Uterus (tissue), 4 donors: ENCODE measurements around the gene SLC36A2. TPM values are rescaled to one million over a fixed set of nuclear protein-coding genes. Genes with fewer than 3 reads are reported as not detected.
"Not testable (repeated sequence)": the region's sequence is repeated elsewhere in the genome, so short reads cannot be mapped to it uniquely, and the experiment has no call there.

ENCODE experiments used
- DNase-seq, 2 donors: peaks; one replicate each; pipeline ENCODE4 v3.0.0-alpha.2; 2019 to 2020
- H3K27ac ChIP-seq, 2 donors: fragments of 200-600 bp; sonication (generic); 1 replicate in 1 of 2; 2 replicates in 1 of 2; pipeline ENCODE4 v1.5.1; 2016 to 2018
- H3K27me3 ChIP-seq, 2 donors: fragments of 200-600 bp; sonication (generic); one replicate each; pipeline ENCODE4 v1.5.1; 2018 to 2019; ENCODE audit warnings: control low read depth in 1 of 2
- H3K36me3 ChIP-seq, 2 donors: fragments of 200-600 bp; sonication (generic); one replicate each; pipeline ENCODE4 v1.5.1; 2019; ENCODE audit warnings: control low read depth in 1 of 2
- H3K4me1 ChIP-seq, 2 donors: fragments of 200-600 bp; sonication (generic); one replicate each; pipeline ENCODE4 v1.5.1; 2018 to 2019; ENCODE audit warnings: control low read depth in 1 of 2
- H3K4me3 ChIP-seq, 2 donors: fragments of 200-600 bp; sonication (generic); 1 replicate in 1 of 2; 2 replicates in 1 of 2; pipeline ENCODE4 v1.5.1; 2018 to 2019; ENCODE audit warnings: mild to moderate bottlenecking in 1 of 2
- H3K9me3 ChIP-seq, 2 donors: fragments of 200-600 bp; sonication (generic); one replicate each; pipeline ENCODE4 v1.5.1; 2019; ENCODE audit warnings: control low read depth in 1 of 2
- CTCF ChIP-seq, 4 experiments: fragments of 200-600 bp in 2 of 4; fragments of 450-650 bp in 2 of 4; sonication (generic) in 2 of 4; IDR thresholded peaks; one replicate each; pipeline ENCODE4 v1.5.1; 2016 to 2019; ENCODE audit warnings: antibody characterized with exemption in 4 of 4, mild to moderate bottlenecking in 2 of 4, moderate library complexity in 1 of 4
- POLR2A ChIP-seq, 2 donors: fragments of 450-650 bp; IDR thresholded peaks; one replicate each; pipeline ENCODE4 v1.6.1; 2016; ENCODE audit warnings: antibody characterized with exemption in 2 of 2, mild to moderate bottlenecking in 1 of 2, moderate library complexity in 1 of 2
- intact Hi-C: fragments of 100-400 bp; cut with DNase I; formaldehyde crosslinking; loops from one replicate; pipeline ENCODE4 v1.15.1; 2023; ENCODE audit warnings: low total_unique reads
- total RNA-seq, 4 donors: library from RNA; depleted of rRNA in 3 of 4; stranded (reverse); fragments of >200 nt in 3 of 4; gene quantifications; one replicate each; pipeline versions ENCODE4 v1.1.0 to v1.2.4, GENCODE V29; 2014 to 2023
- donor health status: DM: yes; HTN: yes; CAD: no.

Gene SLC36A2
- total RNA-seq, 4 donors from 2014 or later, result not detected

- Histone ChIP-seq H3K4me3 (no peak overlapping the region), H3K27ac (no peak overlapping the region), H3K4me1 (no peaks in the 10 kb centered on the region), H3K36me3 (no peaks in the 10 kb centered on the region), H3K27me3 (no peaks in the 10 kb centered on the region), H3K9me3 (no peaks in the 10 kb centered on the region)
- no peak for DNase-seq
- TF ChIP-seq CTCF (IDR thresholded peaks at IDR 0.05) (no peak), POLR2A (IDR thresholded peaks at IDR 0.05) (no peak)
- intact Hi-C loops, result no loop called here
Measured at GRCh38 chr5:151381899-151382298, 34.5 kb upstream of the SLC36A2 start.

DNA sequence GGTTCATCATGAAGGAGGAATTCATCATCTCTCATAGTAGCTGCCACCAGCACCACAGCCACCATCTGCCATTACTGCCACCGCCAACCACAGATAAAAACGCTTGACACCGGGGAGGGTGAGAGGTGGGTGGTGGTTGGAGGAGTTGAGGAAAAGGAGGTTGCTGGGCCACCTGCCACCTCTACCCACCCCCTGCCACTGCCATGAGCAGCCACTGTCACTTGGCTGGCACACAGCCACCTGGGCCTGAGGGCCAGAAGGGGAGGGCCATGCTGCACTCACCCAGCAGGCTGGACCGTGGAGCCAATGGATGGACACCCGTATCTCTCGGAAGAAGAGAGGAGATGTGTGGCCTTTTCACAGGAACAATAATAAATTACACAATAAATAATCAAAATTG is 31.3 kb upstream of the SLC36A2 start:
- intact Hi-C loops, result no loop called here

GRCh38 chr5:151374539-151374938 is 27.2 kb upstream of the SLC36A2 start:
- DNase-seq, result no peak
- Histone ChIP-seq H3K36me3 (no peaks in the 10 kb centered on the region), H3K27ac (no peak overlapping the region), H3K27me3 (no peaks in the 10 kb centered on the region), H3K4me3 (no peak overlapping the region), H3K4me1 (no peaks in the 10 kb centered on the region), H3K9me3 (no peaks in the 10 kb centered on the region)
- no peak for TF ChIP-seq CTCF (IDR thresholded peaks at IDR 0.05)
- intact Hi-C loops, result no loop called here

More for the DNA sequence above, 31.3 kb upstream of the SLC36A2 start:
- no peak for DNase-seq
- TF ChIP-seq POLR2A (IDR thresholded peaks at IDR 0.05), result no peak
- TF ChIP-seq CTCF (IDR thresholded peaks at IDR 0.05), result no peak
- Histone ChIP-seq H3K36me3 (no peaks in the 10 kb centered on the region), H3K27me3 (no peaks in the 10 kb centered on the region), H3K4me3 (no peak overlapping the region), H3K27ac (no peak overlapping the region), H3K4me1 (no peaks in the 10 kb centered on the region), H3K9me3 (no peaks in the 10 kb centered on the region)

DNA sequence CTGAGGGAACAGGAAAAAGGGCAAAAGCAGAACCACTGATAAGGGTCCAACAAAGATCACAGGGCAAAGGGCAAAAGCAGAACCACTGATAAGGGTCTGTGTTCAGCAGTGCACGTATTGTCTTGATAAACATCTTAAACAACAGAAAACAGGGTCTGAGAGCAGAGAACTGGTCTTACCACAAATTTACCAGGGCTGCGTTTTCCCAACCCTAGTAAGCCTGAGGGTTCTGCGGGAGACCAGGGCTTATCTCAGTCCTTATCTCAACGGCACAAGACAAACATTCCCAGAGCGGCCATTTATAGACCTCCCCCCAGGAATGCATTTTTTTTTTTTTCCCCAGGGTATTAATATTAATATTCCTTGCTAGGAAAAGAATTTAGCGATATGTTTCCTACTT is 19.7 kb upstream of the SLC36A2 start:
- DNase-seq, H3K36me3 ChIP-seq, H3K27me3 ChIP-seq, intact Hi-C loops, H3K9me3 ChIP-seq, H3K4me1 ChIP-seq, H3K4me3 ChIP-seq, H3K27ac ChIP-seq: not testable (repeated sequence)

- TF ChIP-seq POLR2A (IDR thresholded peaks at IDR 0.05), result no peak
- TF ChIP-seq CTCF (IDR thresholded peaks at IDR 0.05), result no peak
- DNase-seq, result no peak
- Histone ChIP-seq H3K4me1 (no peaks in the 10 kb centered on the region), H3K27ac (no peak overlapping the region), H3K4me3 (no peak overlapping the region), H3K36me3 (no peaks in the 10 kb centered on the region), H3K27me3 (no peaks in the 10 kb centered on the region), H3K9me3 (no peaks in the 10 kb centered on the region)
- intact Hi-C loops, result no loop called here
Measured at GRCh38 chr5:151363673-151364072, 16.3 kb upstream of the SLC36A2 start.

DNA sequence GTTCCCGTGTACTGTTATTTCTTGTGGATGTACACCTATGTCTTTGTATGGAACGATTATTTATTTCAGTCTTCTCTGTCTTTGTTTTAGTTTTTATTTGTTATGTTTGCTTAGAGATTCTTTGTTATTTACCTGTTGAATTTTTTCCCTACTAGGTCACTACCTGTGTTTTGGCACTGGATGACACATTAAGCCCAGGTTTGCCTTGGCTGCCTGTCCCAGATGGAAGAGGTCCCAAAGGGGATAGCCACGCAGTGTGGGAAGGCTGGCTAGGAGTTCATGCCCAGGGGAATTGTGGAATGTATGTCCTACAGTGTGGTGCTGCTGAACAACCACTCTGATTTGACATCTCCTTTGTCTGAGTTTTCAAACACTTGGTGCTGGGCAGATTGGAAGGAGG is 15.6 kb upstream of the SLC36A2 start:
- Histone ChIP-seq H3K9me3 (no peaks in the 10 kb centered on the region), H3K27ac (no peak overlapping the region), H3K4me3 (no peak overlapping the region), H3K36me3 (no peaks in the 10 kb centered on the region), H3K4me1 (no peaks in the 10 kb centered on the region), H3K27me3 (no peaks in the 10 kb centered on the region)
- DNase-seq, result no peak
- intact Hi-C loops, result no loop called here
- TF ChIP-seq POLR2A (IDR thresholded peaks at IDR 0.05), result no peak
- TF ChIP-seq CTCF (IDR thresholded peaks at IDR 0.05), result no peak
